ENCODE measurements around the gene KLHL24.

GRCh38 chr3:183654727-183655126 lies 19.3 kb downstream of the KLHL24 start:
- TF ChIP-seq ZNF707 (tag by site-specific recombination; IDR thresholded peaks at IDR 0.05) (no peak), CTCF (tag by site-specific recombination; IDR thresholded peaks at IDR 0.05) (no peak)

All from HEK293 (cell line).